NCI-H2107 treated with DMSO at 0.1 percent for 48 hours (cell line): ENCODE measurements around the gene STAT5A.
"Not testable (repeated sequence)": the region's sequence is repeated elsewhere in the genome, so short reads cannot be mapped to it uniquely, and the experiment has no call there.

Experiments
- DNase-seq: peaks from one replicate; lab custom pipeline; 2025; ENCODE audit not compliant: unreplicated experiment; lab: John Stamatoyannopoulos, UW

Gene STAT5A

GRCh38 chr17:42305031-42305330, 16.7 kb downstream of the STAT5A start:
- DNase-seq: not testable (repeated sequence)

GRCh38 chr17:42305543-42306384, 17.5 kb downstream of the STAT5A start:
- no peak for DNase-seq

- no peak for DNase-seq
These were observed 18.0 kb downstream of the STAT5A start for GRCh38 chr17:42306385-42306667.

GRCh38 chr17:42307362-42307927, 19.1 kb downstream of the STAT5A start:
- no peak for DNase-seq

- DNase-seq: no peak
These were observed 20.1 kb downstream of the STAT5A start for GRCh38 chr17:42308446-42308845.

- no peak for DNase-seq
These were observed 20.8 kb downstream of the STAT5A start for GRCh38 chr17:42309142-42309541.

- no peak for DNase-seq
These were observed 21.9 kb downstream of the STAT5A start for GRCh38 chr17:42309986-42310786.

- DNase-seq: no peak
These were observed 22.5 kb downstream of the STAT5A start for GRCh38 chr17:42310787-42311215.

- peak; percentile 79 for DNase-seq
These were observed 23.1 kb downstream of the STAT5A start for GRCh38 chr17:42311240-42312034.

- no peak for DNase-seq
These were observed 23.7 kb downstream of the STAT5A start for GRCh38 chr17:42312035-42312284.

- peak; percentile 95 for DNase-seq
These were observed 24.2 kb downstream of the STAT5A start for GRCh38 chr17:42312285-42313130.

GRCh38 chr17:42313389-42313772, 25.1 kb downstream of the STAT5A start:
- no peak for DNase-seq

GRCh38 chr17:42313773-42314566, 25.7 kb downstream of the STAT5A start:
- no peak for DNase-seq

GRCh38 chr17:42315402-42316156, 27.3 kb downstream of the STAT5A start:
- no peak for DNase-seq

- no peak for DNase-seq
These were observed 28.5 kb downstream of the STAT5A start for GRCh38 chr17:42316755-42317154.

- no peak for DNase-seq
These were observed 29.1 kb downstream of the STAT5A start for GRCh38 chr17:42317266-42317845.

GRCh38 chr17:42317967-42318366, 29.7 kb downstream of the STAT5A start:
- DNase-seq: not testable (repeated sequence)

GRCh38 chr17:42321555-42321954, 33.3 kb downstream of the STAT5A start:
- DNase-seq: no peak
